ENCODE measurements around the gene CAV1.
"Not testable (repeated sequence)": the region's sequence is repeated elsewhere in the genome, so short reads cannot be mapped to it uniquely, and the experiment has no call there.

CAV1 gene

DNA sequence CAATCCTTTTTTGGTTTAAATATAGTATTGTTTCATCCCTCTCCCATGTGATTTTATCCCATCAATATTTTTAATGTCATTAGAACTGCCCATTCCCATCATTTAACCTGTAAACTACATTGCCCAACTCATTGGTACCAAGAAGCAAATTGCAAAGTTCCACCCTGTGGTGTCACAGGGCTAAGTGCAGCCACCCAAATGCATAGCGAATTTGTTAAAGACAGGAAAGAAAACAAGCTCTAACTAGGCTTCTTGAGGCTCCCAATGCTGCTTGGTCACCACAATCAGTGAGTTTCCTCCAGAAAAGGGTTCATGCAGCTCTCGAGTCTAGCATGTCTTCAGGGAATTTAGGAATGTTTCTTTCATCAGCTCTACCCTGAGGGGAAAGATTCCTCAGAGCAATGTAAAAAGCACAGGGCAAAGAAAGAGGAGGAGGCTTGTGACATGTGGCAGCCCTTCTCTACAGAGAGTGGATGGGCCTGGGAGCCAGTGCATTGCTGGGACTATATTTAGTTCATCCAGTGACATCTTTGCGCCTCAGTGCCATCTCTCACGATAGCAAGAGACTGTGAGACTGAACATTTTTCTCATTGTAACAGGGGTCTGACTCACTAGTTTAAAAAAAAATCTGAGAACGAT is 58.1 kb downstream of the CAV1 start:
- DNase-seq (ENCODE audit: low read depth), result no peak

DNA sequence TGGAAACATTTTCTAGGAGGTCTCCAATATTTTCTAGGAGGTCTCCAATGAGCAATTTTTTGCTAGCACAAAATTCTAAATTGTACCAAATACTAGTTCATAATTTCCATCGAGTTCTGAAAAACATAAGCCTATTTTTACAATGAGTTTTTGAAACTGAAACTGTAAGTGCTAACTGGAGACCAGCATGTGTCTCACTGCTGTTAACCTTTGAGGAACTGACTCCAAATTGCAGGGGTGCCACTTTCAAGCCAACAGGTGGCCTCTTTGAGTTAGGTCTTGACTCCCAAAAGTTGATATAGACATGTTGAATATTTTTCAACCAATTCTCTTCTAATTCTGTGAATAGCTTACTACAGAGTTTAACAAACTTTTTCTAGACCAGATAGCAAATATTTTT is 58.8 kb downstream of the CAV1 start:
- no peak for DNase-seq (ENCODE audit: low read depth)

DNA sequence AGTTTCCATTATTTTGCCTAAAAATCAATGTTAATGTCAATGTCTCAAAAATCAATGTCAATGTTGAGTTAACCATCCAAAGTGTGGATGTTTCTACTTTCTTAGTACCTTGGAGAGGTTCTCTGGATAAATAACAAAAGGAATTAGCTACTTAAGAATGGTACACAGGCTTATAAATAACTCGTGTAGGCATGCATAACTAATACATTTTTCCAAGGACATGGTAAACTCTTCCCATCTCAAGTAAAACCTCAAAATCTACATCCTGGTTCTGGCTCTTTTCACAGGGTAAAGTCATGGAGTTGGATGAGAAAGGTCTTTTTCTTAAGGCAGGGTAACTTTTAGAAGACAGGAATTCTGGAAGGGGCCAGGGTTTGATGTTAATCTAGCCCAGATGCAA is 59.9 kb downstream of the CAV1 start:
- no peak for DNase-seq (ENCODE audit: low read depth)

DNA sequence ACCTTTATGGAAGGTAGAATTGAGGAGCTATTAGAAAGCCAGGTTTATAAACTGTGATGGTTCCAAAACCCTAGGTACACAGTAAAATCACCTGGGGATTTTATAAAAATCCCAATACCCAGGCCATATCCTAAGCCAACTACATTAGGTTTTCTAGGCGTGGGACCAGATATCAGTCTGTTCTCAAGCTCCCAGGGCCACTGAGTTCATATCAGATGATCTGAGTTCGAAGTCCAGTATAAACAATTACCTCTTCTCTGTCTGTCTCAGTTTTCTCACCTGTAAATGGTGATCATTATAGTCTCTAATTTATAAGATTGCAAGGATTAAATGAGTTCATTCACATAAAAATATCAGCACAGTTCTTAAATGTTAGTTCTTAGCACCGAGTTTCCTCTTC is 60.6 kb downstream of the CAV1 start:
- no peak for DNase-seq (ENCODE audit: low read depth)

DNA sequence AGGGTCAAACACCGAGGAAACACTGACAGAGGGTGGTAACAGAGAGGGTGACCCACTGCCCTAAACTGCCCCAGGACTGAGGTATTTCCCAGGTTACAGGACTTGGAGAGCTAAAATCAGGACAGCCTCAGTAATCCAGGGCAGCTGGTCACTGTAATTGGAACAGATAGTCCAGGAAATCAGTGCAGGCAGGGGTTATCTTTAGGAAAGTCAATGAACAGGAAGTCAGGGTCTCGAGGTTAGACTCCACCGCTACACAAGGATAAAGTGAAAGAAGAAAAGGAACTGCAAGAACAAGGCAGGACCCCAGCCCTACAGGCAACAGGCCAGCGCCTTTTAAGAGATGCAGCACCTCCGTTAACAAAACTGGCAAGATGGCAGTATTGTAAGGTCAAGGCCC is 61.1 kb downstream of the CAV1 start:
- no peak for DNase-seq (ENCODE audit: low read depth)

DNA sequence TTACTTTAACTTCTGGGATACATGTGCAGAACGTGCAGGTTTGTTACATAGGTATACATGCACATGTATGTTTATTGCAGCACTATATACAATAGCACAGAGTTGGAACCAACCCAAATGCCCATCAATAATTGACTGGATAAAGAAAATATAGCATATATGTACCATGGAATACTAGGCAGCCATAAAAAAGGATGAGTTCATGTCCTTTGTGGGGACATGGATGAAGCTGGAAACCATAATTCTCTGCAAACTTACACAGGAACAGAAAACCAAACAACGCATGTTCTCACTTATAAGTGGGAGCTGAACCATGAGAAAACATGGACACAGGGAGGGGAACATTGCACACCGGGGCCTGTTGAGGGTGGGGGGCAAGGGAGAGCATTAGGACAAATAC is 62.4 kb downstream of the CAV1 start:
- not testable (repeated sequence) for DNase-seq (ENCODE audit: low read depth)

DNA sequence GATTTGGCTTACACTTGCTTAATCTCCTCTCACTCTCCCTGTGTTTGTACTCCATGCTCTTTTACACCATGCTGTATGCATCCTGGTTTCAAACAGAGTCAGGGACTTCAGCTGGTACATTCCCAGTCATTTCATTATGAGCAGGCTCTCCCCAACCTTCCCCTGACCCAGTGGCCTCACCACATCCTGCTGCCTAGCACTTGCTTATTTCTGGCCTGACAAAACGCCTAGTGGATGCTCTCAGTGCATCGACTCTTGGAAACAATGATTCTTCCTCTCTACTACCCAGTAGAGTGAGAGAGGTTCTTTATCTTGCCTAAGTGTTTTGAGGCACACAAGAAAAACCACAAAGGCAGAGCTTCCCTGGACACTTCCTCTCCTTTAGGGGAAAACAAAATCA is 63.4 kb downstream of the CAV1 start:
- DNase-seq (ENCODE audit: low read depth), result no peak

DNA sequence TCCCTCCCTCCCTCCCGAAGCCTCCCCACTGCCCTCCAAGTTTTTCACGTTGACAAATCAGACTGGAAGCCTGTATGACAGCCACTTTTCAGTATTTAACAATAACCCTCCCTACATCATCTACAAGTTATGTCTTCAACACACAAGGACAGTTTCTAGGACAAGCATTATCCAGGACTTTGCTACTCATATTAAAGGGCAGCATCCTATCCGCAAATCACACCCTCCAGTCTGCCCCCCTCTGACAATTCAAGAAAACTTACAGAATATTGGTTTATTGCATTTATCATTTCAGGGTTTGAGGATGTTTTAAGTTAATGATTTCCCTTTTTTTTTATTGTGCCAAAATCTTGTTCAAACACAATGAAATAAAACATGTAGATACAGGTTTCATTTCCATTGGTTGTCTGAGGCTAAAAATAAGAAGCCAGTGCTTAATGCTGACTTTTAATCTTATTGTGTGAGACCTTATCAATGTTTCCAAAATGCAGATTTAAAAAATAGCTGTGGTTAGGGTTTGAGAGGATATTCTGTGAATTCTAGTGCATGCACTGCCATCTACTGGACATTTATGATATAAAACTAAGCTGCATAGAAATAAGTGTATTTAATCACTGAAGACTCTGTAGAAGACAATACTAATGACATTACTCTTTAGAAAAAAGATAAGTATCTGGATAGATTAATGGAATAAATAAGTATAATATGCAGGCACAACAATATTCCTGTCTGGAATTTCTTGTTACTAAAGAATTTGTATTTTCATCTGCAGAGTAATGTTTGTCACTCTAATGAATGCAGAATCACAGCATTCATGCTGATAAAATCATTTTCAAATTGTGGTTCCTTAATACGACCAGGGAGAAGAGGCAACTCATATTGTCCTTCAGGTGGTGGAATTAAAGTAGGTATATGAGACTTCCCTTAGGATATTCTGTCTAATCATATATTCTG is 64.1 kb downstream of the CAV1 start:
- no peak for DNase-seq (ENCODE audit: low read depth)

DNA sequence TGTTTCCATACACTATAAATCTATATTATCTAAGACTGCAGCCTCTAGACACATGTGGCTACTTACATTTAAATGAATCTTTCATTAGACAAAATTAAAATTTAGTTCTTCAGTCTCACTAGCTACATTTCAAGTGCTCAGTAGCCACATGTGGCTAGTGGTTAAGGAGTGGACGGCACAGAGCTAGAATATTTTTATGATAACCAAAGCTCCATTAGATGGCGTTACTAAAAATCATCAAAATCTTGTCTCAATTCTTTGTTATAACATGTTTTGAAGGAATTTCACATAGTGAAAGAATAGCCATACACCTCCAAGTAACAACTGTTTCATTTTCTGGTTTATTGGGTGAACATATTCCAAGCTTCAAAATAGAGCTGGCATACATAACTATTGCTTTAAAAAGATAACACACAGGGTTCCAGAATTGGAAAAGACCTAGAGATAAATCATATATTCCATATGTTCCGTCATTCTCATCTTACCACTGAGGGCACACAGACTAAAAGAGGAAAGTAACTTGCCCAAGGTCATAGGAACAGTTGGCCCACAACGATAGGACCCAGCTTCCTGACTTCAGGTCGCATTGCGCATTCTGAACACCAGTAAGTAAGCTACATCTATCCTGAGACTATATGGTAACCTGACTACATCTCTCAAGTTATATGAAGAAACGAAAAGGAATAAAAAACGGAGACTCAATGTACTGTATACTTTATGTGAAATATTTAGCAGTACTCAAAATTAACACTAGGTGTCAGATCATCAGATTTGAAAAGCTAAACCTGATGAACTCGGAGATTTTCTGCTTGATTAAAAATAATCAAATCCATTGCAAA is 66.6 kb downstream of the CAV1 start:
- no peak for DNase-seq (ENCODE audit: low read depth)

DNA sequence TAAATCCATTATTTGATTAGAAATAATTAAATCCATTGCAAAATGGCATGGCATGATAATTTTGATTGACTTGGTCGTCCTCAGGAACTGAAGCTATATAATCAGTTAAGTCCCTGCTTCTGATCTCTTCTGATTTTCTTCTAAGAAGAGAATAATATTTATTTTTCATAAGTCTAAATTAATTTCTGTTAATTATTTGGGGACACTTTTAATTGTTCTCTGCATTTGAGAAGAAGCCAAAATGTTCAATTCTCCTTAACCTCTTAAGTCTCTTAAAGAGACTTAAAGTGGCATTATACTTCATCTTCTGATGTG is 67.2 kb downstream of the CAV1 start:
- no peak for DNase-seq (ENCODE audit: low read depth)

DNA sequence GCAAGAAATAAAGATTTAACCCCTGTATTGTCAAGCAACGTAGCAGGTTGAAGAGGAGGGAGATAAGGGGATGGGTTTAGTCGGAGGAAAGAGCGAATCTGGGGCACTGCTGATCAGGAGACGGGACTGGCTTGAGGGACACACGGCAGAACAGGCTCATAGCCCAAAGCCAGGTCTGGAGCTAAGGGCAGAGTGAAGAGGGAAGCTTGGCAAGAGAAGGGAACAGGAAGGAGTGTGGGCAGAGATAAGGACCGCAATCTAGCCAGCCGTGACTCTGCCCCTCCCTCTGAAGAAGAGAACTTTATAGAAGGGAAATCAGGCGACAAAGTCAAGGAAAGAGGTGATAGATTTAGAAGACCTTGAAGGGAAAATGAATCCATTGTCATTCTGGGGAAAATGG is 67.6 kb downstream of the CAV1 start:
- DNase-seq (ENCODE audit: low read depth), result no peak

DNA sequence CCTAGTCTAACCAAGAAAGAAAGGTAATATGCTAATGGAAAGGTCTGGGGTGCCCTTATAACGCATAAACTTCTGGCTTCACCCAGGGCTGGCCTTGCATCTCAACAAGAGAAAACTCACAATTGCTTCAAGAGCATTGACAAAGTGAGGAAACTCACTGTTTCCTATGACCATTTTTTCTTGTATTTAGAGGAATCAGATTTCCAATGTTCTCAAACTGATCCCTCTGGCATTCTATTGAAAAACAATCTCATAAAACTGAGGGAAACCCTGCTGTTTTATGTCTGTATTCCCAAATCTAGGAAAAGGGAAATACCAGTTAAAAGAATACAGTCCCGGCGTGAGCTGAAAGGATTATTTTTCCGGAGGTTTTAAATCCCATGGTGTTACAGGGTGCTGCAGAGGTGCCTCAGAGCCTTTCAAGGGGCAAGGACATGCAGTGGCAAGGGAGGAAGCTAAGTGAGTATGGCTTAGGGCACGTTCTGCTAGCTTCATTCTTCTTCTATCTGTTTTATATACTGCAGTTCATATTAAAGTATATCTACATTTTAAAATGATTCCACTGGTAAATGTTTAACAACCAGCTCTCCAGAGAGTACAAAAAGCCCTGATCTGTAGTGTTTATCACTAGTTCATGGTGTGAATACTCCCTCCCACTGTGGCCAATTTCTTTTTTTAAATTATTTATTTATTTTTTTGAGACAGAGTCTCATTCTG is 68.7 kb downstream of the CAV1 start:
- DNase-seq (ENCODE audit: low read depth), result no peak

DNA sequence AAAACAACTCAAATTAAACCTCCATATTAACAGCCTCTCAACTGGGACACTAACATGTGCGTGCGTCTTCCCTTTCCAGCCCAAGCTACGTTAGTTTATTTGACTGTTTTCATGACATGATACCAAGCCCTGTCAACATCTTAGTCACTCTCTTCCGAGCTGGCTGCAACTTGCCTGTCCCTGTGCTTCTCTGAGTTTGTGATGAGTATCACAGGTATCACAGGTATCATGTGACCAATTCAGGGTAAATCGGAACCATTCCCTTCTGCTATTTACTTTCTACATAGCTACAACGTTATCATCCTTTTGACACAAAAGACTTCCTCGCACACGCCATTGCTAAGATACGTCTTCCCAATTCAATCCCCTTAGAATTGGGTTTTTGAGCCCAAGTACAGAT is 70.2 kb downstream of the CAV1 start:
- DNase-seq (ENCODE audit: low read depth), result no peak

DNA sequence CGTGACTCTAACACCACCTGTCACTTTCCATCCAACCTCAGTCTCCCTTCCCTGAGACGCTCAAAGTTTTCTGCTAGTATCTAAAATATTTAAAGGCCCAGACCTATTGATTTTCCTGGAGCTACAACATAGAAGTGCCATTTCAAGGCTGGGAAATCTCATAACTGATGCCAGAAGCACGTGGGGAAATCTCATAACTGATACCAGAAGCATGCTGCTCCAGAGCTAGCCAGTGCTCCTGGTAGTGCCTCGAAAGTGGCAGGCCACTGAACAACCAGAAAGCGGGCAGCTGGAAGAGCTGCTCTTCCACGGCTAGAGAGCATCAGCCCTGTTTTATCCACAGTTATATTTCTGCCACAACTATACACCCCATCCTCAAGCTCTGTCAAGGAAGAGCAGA is 72.5 kb downstream of the CAV1 start:
- DNase-seq (ENCODE audit: low read depth), result no peak

DNA sequence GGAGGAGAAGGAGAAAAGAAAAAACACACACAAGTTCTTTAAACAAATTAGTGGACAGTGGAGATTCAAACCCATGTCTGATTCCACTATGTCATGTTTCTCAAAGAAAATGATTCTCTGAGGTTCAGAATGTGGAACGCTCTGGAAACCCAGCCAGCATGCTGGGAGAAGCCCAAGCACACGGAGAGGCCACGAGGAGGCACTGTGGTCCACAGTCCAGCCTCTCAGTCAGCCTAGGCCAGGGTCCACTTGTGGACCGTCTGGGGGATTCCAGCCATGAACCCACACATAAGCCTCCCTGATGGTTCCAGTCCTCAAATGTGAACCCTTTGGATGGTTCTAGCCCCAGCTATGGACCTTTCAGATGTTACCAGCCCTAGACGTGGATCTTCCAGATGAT is 73.4 kb downstream of the CAV1 start:
- DNase-seq (ENCODE audit: low read depth), result no peak

DNA sequence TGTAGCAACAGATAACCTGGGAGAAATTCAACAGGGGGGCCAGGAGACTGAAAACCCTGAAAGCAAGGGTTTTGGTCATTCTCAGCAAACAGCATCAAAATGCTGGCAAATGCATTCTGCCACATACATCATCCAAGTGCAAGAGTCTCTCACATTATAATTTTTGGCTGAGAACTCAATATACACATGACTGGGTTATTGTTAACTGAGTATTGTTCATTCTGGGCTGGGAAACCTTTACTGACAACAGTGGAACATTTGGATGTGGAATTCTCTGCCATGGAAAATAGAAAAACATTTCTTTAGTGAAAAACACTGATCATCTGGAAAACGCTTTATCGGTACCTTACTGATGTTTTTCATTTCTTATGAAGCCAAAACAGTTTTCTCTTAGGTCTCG is 74.0 kb downstream of the CAV1 start:
- DNase-seq (ENCODE audit: low read depth), result no peak

DNA sequence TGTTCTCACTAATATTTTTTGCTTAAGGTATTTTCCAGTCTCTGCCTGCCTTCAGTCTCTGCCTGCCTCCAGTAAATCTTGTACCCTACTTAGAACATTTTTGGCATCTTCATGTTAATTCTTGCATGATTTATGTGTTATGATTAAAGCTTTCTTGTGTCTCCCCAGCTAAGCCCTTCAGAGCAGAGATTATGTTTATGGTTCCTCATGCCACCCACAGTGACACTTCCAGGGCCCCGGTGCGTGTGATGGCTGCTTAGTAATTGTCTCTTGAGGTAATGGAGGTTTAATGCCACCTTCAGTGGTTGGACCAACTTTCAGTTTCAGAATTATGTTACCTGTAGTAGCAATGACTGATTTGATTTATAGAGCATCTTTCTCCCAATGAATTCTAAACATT is 76.6 kb downstream of the CAV1 start:
- DNase-seq (ENCODE audit: low read depth), result no peak

DNA sequence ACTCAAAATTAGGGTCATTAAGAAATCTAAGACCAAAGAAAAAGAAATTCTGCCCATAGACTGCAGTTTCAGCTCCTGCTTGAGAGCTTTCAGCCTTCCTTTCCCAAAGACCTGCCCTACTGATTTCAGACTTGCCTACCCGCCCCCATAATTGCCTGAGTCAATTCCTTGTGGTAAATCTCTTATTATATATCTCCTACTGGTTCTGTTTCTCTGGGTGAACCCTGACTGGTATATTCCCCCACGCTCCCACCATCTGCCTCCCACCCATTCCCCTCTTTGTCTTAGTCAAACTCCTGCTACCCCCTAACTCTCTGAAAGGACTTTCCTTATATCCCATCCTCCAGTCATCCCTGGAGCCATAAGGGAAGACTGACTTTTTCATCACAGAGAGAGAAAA is 82.5 kb downstream of the CAV1 start:
- DNase-seq (ENCODE audit: low read depth), result no peak

DNA sequence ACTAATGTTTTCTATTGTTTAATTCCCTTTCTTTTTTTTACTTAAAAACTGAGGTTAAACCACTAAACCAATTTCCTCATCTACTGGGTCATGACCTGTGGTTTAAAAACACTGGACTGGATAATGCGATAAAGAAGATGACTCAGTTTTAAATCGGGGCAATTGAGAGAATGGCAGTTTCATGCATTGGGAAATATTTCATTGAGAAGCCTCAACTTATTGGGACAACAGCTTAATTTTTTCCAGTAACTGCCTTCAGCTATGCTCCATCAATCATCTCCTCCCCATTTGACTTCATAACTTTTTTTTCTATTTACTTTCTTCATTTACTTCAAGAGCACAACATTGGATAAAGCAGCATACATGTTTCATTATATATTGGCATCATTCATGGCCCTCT is 85.4 kb downstream of the CAV1 start:
- no peak for DNase-seq (ENCODE audit: low read depth)

DNA sequence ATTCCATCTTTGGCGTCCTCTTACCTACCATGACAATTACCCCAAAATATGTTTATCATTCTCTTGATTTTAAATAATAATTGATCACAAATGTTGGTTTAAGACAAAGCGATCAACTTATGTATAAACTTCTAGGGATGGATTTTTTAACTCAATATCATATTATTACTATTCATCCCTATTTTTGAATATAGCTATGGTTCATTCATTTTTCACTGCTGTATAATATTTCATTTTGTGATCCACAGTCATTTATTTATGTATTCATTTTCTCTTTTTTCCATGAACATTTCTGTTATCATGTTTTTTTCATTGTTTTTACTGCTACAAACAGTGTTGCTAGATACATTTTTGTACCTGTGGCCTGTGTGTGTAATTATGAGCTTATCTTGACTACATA is 85.9 kb downstream of the CAV1 start:
- DNase-seq (ENCODE audit: low read depth), result no peak

Data from non-pigmented ciliary epithelial cell (primary cell).